Left colon (tissue), 2 donors: ENCODE measurements around the gene BICC1. TPM values are rescaled to one million over a fixed set of nuclear protein-coding genes. Genes with fewer than 3 reads are reported as not detected.
"Not testable (repeated sequence)": the region's sequence is repeated elsewhere in the genome, so short reads cannot be mapped to it uniquely, and the experiment has no call there.

Source experiments
- ATAC-seq: fragments of 200-7000 bp; cut with Tn5 transposase; one replicate; pipeline ENCODE4 v1.9.1; 2020; ENCODE audit warnings: mild to moderate bottlenecking, moderate library complexity
- DNase-seq, 2 donors: peaks; one replicate each; pipeline ENCODE4 v3.0.0-alpha.2; 2020
- intact Hi-C, 2 donors: fragments of 100-400 bp; cut with DNase I in 1 of 2; cut with micrococcal nuclease in 1 of 2; formaldehyde crosslinking; loops; one replicate each; pipeline versions ENCODE4 v1.11.2 to v1.14.0; 2022; cut with DNase I, micrococcal nuclease
- total RNA-seq, 2 donors: library from RNA; stranded (reverse); fragmentation: NEBNext Ultra II Directional; extraction: Animal tissue kit (Norgen Biotek cat#: 25700); gene quantifications; one replicate each; pipeline ENCODE4 v1.2.1, GENCODE V29; 2021
- donor health status: DM: no; HTN: no; CAD: no.
- donor health status: DM: yes; HTN: yes; CAD: no.

BICC1 gene
- total RNA-seq, 2 donors from 2014 or later, result 1.7 to 2.5 TPM

DNA sequence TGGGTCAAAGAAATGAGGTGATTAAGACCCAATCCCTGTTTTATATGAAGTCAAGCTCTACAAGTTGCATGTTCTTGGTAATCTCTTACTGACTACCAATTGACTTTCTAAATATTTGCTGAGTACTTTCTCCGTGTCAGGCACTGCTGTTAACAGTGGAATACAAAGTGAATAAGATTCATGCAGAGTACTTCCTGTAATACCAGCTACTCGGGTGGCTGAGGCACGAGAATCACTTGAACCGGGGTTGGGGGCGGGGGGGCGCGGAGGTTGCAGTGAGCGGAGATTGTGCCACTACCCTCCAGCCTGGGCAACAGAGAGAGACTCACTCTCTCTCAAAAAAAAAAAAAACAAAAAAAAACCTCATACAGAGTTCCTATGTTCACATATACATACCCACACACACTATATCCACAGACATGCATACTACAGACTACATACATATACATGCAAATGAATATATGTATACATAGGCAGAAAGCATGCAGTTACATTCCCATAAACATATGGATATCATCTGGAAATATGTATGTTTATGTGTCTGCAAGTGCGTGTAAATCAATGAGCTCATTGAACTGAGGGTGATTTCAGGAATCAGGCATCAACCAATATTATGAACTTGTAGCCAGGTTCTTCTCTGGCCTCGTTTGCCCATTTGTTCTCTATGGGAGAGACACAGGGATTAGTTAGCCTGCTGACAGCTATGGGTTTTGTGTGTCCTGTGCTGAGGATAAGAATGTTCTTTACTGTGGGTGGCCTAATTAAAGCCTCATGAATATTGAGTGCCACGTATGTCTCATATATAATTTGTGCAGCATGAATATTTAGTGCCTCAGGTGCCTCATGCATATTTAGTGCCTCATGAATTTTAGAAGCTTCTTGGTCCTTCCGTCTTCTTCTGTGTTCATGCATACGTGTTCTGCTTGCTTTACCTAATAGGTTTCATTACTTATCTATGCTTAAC is 73.9 kb downstream of the BICC1 start:
- ATAC-seq (no peak), DNase-seq (no peak)
- intact Hi-C loops, result no loop called here

DNA sequence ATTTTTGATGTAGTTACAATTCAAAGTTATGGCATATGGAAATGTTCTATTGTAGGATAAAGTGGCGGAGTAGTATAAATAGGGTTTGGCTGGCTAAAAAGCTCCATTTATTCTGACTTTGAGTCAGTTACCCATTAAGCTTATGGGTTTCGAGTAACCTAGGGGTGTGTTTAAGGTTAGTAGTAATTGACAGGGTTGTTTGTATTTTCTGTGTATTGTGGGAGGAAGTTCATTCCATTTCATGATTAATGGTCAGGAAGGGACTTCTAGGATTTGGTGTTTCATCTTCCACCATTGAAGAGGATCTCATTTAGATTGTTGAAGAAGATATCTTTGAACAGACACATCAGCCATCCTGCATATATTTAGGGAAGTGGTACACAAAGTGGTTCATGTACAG is 75.0 kb downstream of the BICC1 start:
- DNase-seq, result no peak
- intact Hi-C loops, result no loop called here

DNA sequence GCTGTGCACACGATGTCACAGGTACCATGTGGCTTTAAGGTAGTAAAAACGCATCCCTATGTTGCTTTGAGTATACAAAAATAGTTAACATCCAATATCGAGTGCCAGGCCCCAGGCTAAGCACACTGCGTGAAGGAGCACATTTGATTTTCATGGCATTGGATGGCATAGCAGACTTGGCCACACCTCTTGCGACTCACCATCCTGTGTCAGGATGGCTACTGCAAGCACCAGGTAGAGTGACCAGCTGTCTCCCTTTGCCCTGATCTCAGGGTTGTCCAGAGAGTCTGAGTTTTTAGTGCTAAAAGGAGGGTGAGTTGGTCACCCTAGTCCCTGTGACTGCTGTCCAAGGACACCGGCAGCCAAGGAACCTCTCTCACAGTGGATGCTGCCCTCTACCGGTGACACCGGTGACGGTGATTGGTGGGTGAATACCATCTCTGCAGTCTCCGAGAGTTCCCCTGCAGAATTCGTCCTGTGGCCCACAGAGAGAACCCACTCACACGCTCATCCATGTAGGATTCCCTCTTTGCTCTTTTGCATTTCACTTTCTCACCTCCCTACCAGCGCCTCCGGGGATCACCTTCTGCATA is 76.1 kb downstream of the BICC1 start:
- ATAC-seq (no peak), DNase-seq (no peak)
- intact Hi-C loops, result no loop called here

More for the DNA sequence above, 75.0 kb downstream of the BICC1 start:
- ATAC-seq, result no peak

DNA sequence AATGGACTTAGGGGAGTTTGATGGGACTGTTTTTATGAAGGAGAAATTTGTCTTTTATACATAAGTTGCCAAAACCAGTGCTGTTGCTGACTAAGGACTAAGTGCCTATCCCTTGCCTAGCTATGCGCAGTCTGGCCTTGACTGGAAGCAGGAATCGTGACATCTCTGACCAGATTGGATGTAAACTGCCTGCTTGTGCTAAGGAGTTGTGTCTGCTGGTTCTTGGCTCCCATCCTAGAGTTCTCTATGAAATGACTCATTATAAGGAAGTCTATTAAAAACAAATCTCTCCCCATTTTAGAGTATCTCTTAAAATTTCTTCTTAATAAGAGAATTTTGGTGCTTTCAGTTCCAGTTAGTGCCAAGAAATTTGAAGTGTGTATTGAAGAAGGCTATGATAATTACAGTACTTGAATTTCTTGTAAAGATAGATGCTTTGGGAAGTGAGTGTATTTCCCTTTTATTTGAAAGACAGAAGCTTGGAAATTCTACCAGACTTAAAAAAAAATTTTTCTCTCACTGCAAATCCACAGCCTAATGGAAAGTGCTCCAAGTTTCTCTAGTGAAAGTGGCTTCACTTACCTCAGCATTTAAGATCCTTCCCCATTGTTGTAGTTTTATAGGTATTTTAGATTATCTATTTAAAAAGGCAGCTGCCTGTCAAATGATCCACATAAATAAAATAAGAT is 77.6 kb downstream of the BICC1 start:
- DNase-seq (no peak), ATAC-seq (no peak)
- intact Hi-C loops, result no loop called here

DNA sequence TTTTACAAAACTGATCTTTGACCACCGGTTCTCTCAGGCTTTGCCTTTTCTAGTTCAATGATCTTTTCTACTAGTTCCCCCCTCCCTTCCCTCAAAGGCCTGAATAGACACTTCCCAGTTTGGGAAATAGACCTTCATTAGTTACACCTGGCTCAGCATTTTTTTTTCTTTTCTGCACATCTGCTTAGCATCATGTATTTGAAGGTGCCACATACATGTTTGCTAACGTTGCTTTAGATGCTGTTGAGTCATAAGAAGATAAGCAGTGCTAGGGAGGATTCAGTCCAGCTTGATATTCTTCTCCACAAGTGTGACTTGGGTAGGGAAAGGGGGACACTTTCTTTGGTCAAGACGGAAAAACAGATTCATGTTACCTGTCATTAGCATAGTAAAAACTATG is 78.3 kb downstream of the BICC1 start:
- ATAC-seq, result no peak
- intact Hi-C loops, result no loop called here
- DNase-seq, result no peak

DNA sequence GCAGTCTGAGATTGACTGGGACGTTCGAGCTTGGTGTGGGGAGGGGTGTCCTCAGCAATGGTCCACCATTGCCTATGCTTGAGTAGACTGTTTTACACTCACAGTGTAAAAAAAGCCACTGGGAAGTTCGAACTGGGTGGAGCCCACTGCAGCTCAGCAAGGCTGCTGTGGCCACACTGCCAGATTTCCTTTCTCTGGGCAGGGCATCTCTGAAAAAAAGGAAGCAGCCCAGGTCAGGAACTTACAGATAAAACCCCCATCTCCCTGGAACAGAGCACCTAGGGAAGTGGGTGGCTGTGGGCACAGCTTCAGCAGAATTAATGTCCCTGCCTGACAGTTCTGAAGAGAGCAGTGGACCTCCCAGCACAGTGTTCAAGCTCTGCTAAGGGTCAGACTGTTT is 80.3 kb downstream of the BICC1 start:
- intact Hi-C loops, result no loop called here
- DNase-seq (no peak), ATAC-seq (no peak)

DNA sequence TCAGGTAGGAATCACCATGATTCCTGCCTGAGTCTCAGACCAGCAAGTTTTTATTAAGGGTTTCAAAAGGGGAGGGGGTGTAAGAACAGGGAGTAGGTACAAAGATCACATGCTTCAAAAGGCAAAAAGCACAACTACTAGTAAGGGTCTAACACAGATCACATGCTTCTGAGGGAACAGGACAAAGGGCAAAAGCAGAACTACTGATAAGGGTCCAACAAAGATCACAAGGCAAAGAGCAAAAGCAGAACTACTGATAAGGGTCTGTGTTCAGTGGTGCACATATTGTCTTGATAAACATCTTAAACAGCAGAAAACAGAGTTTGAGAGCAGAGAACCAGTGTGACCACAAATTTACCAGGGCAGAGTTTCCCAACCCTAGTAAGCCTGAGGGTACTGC is 84.5 kb downstream of the BICC1 start:
- ATAC-seq, DNase-seq, intact Hi-C loops: not testable (repeated sequence)

DNA sequence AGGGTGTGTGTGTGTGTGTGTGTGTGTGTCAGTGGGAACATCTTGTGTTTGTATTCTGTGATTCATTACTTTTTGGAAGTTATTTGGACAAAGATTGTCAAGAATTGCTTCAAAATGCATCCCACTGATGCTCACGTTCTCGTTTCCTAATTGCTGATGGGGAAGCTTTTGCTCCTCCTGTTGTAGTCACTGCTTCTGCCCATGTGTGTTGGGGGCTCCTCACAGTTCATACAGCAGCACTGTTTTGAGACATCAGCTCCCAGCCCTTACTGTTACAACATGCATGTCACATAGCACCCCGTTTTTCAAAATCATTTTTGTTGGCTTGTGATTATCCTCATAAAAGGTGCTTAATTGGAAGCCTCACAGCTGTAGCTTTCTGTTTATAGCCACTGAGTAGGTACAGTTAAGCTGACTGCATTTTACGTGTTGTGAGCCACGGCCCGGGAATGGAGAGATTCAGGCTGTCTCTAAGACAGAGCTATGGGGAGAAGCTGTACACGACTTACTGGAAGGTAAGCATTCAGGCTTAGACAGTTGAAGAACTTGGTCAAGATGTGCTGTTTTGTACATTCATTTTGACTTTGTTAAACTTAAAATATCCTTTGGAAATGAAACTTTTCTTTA is 87.4 kb downstream of the BICC1 start:
- ATAC-seq, result no peak
- intact Hi-C loops, result no loop called here
- no peak for DNase-seq

DNA sequence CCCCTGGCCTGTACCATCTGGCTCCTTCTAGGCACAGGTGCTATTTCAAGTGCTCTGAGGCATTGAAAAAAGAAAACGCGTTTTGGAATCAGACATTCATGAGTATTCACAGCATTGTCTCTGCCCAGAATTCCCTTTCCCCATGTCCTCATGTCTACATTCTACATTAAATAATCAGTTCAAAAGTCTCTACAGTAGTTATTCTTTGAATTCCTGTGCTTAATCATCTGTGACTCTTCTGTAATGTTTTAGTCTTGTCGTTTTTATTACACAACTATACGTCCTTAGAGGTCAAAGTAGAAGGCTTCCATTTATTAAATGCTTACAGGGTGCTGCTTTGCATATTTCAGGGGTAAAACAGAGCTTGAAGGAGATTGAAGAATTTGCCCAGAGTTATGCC is 95.7 kb downstream of the BICC1 start:
- ATAC-seq (no peak), DNase-seq (no peak)
- intact Hi-C loops, result no loop called here

DNA sequence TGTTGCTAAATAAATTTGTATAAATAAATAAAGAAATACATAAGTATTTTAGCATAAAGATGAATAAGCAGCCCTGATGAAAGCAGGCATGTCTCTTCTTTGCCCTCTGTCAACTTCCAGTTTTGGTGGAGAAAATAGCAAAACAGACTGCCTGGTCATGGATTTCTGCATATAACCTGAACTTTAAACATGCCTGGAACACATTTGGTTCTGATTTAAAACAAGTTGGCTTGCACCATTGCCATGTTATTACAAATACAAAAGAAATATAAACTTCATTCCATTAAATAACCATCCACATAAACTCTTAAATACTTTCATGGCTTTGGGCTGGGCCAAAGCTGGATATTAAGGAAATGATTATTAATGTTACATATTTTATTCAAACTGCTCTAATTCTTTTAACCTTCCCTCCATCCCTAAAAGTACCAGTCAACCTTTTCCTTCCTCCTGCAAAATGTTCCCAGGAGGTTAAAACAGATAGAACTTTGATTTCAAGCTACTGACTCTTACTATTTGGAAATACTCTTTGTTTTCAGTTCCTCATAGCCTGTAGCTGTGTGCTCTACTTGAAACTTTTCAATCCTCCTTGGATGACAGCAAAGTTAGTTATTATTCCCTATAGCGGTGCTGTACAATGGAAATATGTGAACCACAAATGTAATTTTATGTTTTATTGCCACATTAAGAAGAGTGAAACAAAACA is 96.3 kb downstream of the BICC1 start:
- DNase-seq (no peak), ATAC-seq (no peak)
- intact Hi-C loops, result no loop called here

DNA sequence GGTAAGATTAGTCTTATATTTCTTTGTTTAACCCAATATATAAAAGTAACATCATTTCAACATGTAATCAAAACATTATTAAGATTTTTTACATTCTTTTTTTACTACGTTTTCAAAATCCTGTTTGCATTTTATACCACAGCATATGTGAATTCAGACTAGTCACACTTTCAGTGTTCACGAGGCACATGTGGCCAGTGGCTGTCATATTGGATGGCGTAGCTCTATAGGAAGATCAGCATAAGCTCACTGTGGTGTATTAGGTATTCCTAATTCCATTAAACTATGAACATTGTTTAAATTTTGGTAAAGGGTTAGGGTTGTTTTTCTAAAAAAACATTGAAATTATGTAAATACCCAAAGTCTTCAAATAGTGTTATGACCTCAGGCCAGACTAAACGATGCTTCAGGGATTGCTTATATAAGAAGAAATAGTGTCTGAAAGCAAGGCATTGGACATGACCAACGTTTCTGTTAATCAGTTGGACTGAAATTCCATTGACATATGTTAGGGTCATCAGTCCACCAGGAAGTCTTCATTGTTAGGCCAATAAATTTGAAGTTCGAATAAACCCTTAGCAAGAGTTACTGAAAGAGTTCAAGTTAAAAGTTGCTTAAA is 97.0 kb downstream of the BICC1 start:
- intact Hi-C loops, result no loop called here
- DNase-seq (no peak), ATAC-seq (no peak)

DNA sequence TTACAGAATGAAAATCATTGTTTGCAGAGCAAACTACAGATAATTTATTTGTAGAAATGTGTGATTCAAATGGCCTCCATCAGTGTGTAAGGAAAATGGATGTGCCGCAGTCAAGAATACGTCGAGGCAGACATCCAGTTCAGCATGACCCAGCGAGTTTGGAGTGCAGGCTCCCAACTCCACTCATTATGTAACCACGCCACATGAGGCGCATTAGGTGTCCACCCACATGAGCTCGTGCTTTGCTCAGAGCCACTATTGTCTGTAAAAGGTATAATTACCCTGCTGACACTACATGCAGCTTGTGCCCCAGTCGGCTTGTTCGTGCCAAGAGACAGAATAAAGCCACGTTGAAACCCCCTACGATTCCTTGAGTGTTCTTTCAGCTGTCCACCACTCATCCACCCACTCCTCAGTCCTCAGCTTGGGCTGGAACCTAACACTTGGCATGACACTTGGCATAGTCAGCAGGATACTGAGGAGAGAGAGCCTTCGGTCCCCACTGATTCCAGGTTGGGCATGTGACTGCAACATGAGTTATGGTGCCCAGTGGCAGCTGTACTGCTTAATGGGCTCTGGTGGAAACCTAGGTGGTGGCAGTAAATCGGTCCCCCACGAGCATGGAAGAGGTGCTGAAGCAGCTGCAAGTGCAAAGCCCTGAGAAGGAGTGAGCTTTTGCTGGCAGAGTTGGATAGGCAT is 102.7 kb downstream of the BICC1 start:
- intact Hi-C loops, result no loop called here
- DNase-seq, result no peak
- no peak for ATAC-seq

DNA sequence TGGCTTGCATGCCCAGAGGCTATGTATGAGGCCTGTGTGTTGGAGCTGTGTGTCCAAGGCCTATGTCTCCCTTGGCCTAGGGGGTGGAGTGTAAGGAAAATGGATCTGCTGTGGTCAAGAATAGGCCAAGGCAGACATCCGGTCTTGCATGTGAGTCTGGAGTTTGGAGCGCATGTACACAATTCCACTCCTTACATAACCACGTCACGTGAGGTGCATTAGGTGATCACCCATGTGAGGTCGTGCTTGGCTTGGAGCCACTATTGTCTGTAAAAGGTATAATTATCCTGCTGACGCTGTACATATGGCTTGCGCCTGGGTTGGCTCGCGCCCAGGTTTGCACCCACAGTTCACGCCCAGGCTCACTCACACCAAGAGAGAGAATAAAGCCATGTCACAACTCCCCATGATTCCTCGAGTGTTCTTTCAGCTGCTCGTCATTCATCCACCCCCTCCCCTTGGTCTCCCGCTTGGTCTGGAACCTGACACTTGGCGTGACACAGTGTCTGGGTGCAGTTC is 105.5 kb downstream of the BICC1 start:
- no peak for ATAC-seq
- intact Hi-C loops, result no loop called here
- DNase-seq, result no peak

DNA sequence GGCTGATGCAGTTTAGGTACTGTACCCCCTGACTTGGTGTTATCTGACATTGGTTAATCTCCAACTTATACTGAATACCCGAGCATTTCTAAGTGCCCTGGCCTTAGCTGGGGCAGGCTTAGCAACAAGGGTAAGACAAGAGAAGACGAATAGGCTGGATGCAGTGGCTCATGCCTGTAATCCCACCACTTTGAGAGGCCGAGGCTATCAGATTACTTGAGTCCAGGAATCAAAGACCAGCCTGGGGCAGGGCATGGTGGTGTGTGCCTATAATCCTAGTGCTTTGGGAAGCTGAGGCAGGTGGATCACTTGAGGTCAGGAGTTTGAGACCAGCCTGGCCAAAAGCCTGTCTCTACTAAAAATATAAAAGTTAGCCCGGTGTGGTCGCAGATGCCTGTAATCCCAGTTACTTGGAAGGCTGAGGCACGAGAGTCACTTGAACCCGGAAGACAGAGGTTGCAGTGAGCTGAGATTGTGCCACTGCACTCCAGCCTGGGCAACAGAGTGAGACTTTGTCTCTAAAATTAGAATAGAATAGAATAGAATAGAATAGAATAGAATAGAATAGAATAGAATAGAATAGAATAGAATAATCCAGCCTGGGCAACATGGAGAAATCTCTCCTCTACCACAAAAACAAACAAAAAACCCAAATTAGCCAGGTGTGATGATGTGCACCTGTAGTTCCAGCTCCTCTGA is 108.9 kb downstream of the BICC1 start:
- ATAC-seq (no peak), DNase-seq (no peak)
- intact Hi-C loops, result no loop called here

DNA sequence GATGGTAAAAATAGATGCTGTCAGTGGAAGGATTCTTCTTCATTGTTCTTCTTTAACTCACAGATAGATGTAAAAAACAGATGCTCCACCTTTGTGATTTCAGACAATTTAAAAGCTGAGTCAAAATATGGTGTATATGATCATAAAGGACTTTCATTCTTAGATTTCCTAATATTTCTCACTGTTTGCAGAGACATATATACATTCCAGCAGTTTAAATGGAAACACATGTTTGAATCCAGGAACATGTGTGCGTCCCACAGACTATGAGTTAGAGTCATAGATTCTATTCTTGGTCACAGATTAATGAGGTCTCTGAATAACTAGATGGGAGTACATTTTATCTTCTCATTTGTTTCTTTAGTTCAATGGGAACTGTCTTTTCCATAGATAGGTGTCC is 109.6 kb downstream of the BICC1 start:
- intact Hi-C loops, result no loop called here
- DNase-seq (no peak), ATAC-seq (no peak)

DNA sequence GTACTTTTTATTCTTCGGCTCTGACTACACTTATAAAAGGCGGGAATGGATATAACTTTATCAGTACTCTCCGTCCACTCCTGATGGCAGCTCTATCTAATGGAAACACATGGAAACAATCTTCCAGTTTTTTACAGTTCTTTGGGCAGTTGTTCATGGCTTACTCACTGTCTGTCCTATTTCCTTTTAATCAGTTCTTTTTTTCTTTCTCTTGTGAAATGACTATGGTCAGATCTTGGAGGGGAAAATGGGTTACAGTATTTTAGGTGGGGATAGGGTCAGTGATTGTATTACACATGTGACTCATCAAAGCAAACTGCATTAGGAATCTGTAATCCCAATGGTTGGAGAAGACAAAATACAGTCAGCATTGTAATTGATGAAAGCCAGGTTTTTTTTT is 112.4 kb downstream of the BICC1 start:
- intact Hi-C loops, result no loop called here
- no peak for DNase-seq
- ATAC-seq, result no peak

DNA sequence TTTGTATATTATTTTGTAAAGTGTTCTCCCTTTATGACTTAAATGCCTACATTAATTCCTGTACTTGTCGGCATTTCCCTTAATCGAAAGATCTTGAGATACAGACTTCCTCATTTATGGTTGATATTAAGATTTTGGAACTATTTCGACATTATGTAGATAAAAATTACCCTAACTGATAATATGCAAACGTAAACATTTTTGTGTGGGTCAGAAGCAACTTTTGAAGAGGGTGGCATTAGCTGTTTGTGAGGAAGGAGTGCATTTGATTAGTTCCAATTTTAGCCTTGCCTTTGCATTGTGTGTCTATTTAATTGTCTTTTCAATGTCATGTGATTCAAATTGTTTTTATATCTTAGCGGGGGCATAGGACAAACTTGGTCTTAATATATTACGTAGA is 114.7 kb downstream of the BICC1 start:
- DNase-seq (no peak), ATAC-seq (no peak)

More for the DNA sequence above, 114.7 kb downstream of the BICC1 start:
- intact Hi-C loops, result no loop called here
